Brain pericyte (primary cell): ENCODE data around the gene CACNA1C.

Experiments
- DNase-seq: peaks from one replicate; pipeline ENCODE4 v3.0.0-alpha.2; 2012; ENCODE audit warnings: low read depth, low spot score

CACNA1C gene

DNA sequence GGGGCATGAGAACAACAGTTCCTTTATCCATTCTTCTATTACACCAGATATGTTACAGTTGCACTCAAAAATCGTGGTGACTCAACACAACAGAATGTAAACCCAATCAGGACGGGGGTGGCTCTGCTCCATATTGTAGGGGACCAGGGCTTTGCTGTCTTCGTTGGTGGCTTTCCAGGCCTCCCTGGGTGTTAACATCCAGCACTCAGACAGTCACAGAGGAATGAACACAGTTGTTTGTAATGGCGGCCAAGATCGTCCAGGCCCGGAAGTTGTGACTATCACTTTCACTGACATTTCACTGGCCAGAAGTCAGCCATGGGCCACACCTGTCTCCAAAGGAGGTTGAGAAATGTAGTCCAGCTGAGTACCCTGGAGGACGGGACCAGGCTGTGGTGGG lies 204.1 kb downstream of the CACNA1C start:
- no peak for DNase-seq

DNA sequence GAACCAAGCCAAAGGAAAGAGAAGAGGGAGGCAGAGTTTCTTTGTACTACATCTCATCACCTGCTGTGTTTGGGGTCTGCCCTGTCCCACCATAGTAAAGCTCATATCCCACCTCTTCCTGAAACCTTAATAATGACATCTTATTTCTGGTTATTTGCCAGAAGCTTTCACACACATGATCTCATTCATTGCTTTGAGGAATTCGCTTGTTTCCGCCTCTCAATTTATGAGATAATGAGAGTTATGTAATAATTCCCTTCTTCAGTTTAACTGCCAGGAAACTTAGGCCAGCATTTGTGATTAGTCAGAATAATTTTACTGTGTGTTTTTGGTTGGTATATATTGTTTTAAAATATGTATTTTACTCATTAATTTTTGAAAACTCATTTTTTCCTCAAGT lies 205.2 kb downstream of the CACNA1C start:
- DNase-seq: no peak

DNA sequence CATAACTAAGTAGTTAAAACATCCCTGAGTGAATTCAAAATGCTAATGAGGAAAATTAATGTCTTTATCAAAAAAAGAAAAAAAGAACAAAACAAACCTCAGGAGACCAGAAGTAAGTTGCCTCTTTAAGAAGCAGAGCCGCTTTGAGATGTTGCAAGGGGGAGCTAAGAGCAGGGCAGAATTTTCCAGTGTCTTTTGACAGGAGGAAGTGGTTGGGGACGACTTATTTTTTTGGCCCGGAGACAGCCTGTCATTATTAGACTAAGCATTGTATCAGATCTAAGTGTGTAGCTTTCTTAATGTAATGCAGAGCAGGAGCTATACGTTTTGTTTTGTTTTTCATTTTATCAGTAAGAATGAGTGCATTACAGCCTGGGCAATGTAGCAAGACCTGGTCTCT lies 206.6 kb downstream of the CACNA1C start:
- DNase-seq: no peak

DNA sequence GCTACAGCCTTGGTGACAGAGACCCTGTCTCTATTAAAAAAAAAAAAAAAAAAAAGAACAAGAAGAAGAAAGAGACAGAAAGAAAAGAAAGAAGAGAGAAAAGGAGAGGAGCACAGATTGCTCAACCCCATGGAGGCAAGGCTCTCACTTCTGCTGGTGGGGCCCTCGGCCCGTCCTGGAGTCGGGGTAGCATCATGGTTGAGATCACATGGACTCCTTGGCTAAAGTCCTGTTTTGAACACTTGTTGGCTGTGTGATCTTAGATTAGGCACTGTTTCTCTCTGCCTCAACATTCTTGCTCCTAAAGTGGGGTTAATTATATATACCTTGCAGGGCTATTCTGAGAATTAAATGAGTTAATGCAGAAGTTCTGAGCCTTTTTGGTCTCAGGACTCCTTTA lies 207.7 kb downstream of the CACNA1C start:
- DNase-seq: no peak

DNA sequence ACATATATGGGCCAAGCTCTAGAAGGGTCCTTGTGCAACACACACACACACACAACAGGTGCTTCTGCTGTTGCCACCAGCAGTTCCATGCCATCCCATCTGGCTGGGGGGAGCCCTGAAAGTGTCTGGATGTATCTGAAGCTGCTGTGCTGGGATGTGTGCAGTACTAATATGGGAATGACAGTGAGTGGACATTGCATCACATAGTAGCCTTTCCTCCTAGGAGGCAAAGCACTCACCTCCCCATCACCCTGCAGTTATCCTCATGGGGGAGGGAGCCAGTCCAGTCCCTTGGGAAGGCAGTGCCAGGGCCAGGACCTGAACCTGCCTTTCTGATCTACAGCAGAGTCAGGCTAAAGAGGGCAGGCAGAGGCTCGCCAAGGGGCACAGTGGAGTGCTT lies 208.9 kb downstream of the CACNA1C start:
- no peak for DNase-seq

- no peak for DNase-seq
These were observed 209.7 kb downstream of the CACNA1C start for GRCh38 chr12:2262449-2262848.

- no peak for DNase-seq
These were observed 211.1 kb downstream of the CACNA1C start for GRCh38 chr12:2263901-2264300.

DNA sequence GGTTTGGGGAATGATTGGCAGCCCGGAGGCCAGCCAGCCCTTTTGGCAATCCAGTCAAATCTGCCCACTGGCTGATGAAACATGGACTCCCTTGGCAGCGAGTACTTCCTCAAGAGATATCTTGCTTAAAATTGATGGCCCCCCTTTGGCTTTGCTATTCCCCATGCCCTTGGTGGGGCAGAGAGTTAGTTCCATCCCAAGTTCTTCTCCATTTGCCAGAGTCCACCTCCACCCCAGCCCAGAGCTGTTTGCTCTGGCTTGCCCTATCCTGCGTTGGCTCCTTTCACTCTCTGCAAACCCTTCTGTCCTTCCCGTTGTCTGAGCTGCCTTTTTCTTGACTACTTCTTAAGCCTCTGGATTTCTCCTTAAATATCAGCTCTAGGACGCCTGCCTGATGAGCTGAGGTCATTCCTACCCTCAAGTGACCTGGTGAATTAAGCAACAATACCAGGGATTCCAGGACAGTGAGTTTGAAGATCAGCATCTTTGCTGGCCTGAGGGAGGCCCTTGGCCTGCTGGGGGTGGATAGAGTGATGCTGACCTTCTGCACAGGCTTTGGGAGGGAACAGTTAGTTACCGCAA lies 212.0 kb downstream of the CACNA1C start:
- DNase-seq: no peak

DNA sequence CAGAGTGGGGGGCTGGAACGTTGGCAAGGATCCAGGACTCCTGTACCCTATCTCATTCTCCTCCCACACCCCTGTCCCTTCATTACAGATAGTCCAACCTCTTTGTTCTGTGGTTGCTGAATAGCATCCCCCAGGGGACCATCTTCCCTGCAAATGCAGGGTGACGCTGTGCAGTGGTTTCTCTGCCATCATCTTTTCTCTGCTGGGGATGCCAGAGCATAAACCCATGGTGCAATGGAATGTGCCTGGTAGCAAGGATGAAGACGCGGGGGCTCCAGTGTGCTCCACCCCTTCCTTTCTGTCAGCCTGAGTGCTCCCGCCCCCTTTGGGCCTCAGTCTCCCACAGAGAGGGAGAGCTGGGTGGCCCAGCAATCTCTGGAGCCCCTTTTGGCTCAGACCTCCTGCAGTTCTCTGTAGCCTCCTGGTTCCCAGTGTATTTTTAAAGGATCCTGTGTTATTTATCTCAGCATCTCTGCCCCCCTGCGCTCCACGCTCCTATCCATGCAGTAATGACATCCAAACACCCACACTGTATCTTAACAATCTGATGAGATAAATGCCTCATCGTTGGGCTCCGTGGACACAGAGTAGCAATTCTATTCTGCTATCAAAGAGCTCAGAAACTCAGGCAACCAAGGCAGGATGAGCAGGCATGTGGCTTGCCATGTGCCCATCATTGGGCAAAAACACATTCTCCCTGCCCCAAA lies 212.8 kb downstream of the CACNA1C start:
- no peak for DNase-seq

DNA sequence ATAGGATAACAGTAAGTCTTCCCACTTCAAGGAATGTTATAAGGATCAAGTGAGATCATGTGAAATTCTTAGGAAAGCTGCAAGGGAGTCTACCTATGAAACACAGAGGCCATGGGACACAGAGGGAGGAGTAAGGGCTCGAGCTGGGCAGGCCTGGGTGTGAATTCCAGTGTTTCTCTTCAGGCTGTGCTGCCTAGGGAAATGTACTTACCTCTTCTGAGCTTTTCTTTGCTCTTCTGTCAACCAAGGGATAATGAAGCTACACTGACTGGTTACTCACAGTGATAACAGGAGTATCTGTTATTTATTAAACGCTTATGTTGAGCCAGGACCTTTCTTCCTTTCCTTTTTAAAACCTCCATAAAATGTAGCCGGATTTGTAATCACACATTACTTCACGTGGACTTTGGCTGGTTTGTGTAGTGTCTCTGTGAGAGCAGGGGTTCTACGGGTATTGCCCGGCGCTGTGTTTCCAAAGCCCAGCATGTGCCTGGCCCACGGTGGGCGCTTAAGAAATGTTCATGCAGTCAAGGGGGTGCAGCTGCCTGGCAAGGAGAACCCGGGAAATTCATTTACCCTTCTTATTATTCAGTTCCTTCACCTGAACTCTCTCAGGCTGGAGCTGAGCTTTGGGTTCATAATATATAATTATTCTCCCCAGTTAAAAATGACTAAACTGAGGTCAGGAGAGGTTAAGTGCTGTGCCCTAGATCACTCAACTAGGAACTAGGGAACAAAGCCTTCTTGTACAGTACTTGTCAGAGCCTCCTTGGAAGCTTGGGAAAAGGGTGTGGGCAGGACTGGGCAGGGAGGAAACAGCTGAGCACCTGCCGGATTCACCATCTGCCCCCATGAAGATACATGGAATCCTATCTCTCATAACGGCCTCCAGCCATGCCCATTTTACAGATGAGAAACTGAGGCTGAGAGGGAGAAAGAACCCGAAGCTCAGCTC lies 214.2 kb downstream of the CACNA1C start:
- DNase-seq: no peak

- DNase-seq: no peak
These were observed 215.1 kb downstream of the CACNA1C start for GRCh38 chr12:2267703-2268470.

DNA sequence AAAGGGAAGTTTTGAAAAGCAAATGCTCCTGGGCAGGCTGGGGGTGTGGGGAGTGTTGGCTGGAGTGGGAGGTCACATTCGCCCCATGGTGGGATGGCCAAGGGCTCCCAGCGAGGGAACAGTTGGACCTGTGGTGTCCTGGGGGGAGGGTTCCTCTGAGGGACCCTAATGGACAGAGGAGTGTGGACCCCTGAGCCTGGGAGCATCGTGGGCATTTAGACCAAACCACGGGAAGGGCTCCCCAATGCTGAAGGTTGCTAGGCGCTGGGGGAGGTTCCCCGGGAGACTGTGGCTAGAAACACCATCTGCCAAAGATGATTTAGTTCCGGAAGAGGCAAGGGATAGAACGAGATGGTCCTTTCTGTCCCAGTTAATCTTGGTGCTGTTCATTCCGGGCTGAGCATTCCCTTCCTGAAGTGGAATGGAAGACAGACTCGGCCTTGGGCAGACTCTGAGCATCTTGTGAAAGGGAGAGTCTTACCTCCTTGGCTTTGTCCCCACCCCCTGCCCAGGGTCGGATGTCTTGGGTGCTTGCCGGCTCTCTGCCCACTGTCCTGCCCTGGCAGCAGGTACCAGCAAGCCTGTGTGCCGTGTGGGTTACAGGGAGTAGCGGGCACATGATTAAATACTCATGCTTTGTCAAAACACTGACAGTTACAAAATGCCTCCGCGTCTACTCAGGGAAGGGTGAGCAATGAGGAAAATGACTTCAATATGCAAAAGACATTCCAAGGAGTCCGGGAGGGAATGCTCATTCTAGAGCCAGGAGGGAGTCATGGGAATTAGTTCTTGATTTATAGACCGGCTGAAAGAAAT lies 215.9 kb downstream of the CACNA1C start:
- no peak for DNase-seq

DNA sequence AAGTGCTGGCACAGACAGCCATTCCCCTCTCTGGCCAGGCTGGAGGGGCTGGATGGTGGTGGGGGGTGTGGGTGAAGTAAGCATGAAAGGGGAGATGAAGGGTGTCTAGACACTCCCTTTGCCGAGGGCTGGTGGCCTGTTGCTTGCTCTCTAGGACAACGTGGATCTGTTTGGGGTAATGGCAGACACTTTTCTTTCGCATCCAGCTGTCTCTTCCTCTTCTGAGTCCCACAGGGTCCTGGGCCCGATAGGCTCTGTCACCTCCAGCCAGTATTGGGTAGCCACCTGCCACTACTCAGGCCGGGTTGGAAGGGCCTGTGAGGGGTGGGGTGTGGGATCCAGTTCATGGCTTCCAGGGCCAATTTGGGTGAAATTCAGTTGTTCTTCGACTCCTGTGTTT lies 218.1 kb downstream of the CACNA1C start:
- DNase-seq: no peak

GRCh38 chr12:2271961-2272360 lies 219.2 kb downstream of the CACNA1C start:
- DNase-seq: no peak

GRCh38 chr12:2273288-2273687 lies 220.5 kb downstream of the CACNA1C start:
- DNase-seq: no peak

DNA sequence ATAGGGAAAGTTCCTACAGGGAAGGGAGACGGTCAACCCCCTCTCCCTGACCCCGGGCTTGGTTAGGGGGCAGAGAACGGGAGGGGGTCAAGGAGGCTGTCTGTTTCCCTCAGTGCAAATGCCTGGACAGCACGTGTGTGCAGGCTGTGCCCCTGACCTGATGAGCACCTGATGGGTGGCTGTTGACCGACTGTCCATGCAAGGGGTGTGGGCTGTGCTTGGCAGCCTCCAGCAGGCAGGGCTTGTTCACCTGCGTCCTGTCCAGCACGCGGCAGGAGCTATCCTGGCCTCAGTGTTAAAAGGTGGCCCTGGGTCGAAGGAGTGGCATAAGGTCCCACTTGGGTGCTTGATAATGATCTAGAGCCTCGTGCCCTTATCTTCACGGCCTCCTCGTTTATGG lies 221.0 kb downstream of the CACNA1C start:
- DNase-seq: no peak

DNA sequence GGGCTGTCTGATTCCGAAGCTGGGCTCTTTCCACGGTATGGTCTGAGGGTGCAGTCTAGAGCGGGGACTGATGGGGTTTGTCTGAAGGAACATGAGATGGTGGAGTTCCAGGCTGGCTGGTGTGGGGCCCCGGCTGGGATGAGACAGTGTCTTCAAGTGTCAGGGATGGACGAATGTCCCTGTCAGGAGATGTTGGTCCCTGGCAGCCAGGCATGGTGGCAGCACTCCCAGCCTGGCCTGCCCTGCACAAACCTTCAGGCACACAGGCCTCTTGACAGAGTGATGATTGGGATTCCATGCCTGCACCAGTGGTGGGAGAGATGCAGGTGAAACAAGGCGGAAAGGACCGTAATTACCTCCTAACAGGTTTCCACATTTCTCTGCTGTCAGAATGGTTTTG lies 221.9 kb downstream of the CACNA1C start:
- DNase-seq: no peak

DNA sequence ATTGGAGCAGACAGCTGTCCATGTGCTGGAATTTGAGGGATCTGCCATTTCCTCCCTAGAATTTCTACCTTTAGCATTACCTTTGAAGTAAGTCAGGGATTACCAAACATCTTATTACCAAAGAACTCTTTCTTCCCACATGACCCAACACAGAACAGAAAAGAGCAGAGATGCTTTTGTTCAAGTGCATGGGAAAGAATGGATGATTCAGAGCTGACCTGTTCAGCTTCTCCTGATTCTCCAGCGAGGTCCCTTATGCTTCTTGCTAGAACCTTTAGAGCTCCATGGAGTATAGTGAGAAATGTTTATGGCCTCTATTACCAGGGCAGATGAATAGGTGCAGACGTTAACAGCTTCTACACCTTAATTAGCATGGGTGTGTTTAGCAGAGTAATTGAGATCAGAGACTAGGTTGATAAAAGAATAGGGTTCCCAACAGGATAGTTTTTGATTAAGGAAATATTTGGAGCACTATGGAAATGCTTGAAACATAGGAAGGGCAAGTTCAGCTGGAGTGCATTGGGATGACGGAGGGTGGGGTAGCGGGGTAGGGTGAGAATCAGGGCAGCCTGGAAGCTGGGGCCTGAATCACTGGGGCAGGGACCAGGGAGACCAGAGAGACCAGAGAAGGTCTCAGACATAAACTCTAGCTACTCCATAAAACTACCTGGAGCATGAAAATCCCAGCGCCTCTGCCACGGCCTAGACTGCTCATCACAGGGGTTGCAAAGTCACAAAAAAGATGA lies 223.7 kb downstream of the CACNA1C start:
- DNase-seq: no peak

- DNase-seq: no peak
These were observed 224.8 kb downstream of the CACNA1C start for GRCh38 chr12:2277492-2278155.

GRCh38 chr12:2281446-2281845 lies 228.7 kb downstream of the CACNA1C start:
- DNase-seq: no peak
